Measurements from ENCODE around the gene NFIA. TPM values are rescaled to one million over a fixed set of nuclear protein-coding genes. Genes with fewer than 3 reads are reported as not detected.

NFIA gene
- total and polyA plus RNA-seq, 2 of the 13 experiments (the other 11 are each of a cell fraction or from before 2014, with no cell fraction given) = 14.7 to 28.5 TPM

DNA sequence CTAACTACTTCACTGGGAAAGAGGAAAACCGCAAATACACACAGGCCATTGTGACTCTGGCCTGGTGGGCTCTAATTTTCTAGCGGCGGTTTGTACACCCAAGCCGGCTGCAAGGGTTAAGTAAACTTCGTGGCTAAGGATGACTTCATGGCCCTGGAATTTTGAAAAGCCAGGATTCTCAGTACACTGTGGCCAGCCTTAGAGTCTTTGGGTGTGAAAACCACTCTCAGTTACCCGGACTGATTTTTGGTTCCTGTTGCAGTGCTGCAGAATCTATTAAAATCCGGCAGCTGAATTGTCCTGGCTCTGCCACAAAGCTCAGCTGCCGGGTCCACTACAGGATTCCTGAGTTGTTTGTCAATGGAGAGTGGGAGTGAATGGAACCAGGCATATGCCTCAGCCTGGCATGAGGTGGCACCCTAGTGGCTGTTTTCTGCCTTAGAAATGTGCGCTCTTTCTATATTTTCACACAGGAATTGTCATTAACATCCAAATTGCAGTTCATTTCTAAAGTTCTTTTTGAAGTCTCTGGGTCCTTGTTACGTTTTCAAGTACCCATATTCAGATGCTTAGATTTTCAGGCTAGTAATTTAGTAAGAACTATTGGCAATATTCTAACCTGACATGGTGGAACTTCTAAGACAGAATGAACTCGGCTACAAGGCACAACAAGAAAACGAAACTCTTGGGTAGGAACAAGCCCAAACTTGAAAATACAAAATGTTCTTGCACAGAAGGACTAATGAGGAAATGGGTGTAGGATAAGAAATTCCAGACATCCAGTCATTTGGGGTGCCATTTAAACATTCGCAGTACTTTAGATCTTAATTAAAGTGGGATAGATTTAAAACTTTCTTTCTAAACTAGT lies 255.9 kb downstream of the NFIA start (continued):
- TF ChIP-seq, protein P1, sequence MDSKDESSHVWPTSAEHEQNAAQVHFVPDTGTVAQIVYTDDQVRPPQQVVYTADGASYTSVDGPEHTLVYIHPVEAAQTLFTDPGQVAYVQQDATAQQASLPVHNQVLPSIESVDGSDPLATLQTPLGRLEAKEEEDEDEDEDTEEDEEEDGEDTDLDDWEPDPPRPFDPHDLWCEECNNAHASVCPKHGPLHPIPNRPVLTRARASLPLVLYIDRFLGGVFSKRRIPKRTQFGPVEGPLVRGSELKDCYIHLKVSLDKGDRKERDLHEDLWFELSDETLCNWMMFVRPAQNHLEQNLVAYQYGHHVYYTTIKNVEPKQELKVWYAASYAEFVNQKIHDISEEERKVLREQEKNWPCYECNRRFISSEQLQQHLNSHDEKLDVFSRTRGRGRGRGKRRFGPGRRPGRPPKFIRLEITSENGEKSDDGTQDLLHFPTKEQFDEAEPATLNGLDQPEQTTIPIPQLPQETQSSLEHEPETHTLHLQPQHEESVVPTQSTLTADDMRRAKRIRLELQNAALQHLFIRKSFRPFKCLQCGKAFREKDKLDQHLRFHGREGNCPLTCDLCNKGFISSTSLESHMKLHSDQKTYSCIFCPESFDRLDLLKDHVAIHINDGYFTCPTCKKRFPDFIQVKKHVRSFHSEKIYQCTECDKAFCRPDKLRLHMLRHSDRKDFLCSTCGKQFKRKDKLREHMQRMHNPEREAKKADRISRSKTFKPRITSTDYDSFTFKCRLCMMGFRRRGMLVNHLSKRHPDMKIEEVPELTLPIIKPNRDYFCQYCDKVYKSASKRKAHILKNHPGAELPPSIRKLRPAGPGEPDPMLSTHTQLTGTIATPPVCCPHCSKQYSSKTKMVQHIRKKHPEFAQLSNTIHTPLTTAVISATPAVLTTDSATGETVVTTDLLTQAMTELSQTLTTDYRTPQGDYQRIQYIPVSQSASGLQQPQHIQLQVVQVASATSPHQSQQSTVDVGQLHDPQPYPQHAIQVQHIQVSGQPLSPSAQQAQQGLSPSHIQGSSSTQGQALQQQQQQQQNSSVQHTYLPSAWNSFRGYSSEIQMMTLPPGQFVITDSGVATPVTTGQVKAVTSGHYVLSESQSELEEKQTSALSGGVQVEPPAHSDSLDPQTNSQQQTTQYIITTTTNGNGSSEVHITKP (CRISPR knock-in tag; IDR thresholded peaks at IDR 0.05; ENCODE audit: low read depth) = 0 out of 2 replicates have a peak, but pooled peaks have one; percentile 18
- TF ChIP-seq FOXP1 (IDR thresholded peaks at IDR 0.05) (no peak), FOXP1 (CRISPR knock-in tag; IDR thresholded peaks at IDR 0.05) (0 out of 2 replicates have a peak, but pooled peaks have one; percentile 11), SOX6 (IDR thresholded peaks at IDR 0.05) (no peak), SOX6 (CRISPR knock-in tag; IDR thresholded peaks at IDR 0.05) (peak; percentile 76), MTA3 (CRISPR knock-in tag; IDR thresholded peaks at IDR 0.05) (no peak), ZIK1 (CRISPR knock-in tag; IDR thresholded peaks at IDR 0.05; ENCODE audit: borderline replicate concordance, low read depth) (no peak), MAFK (conservative IDR thresholded peaks at IDR 0.05 in 1 of 2, IDR thresholded peaks at IDR 0.05 in 1 of 2; ENCODE audit: low read length in 2 of 2) (no peak), ZNF382 (CRISPR knock-in tag; IDR thresholded peaks at IDR 0.05; ENCODE audit: borderline replicate concordance) (no peak), SSRP1 (CRISPR knock-in tag; IDR thresholded peaks at IDR 0.05) (no peak), RAD21 (CRISPR knock-in tag; IDR thresholded peaks at IDR 0.05) (peak; percentile 67; the same call in 1 of the 2 replicates), ETV6 (CRISPR knock-in tag; conservative IDR thresholded peaks at IDR 0.05) (no peak; the same call in 1 of the 2 replicates), U2AF2 (IDR thresholded peaks at IDR 0.05; ENCODE audit: low read depth, low read length) (no peak), ZNF839 (CRISPR knock-in tag; IDR thresholded peaks at IDR 0.05; ENCODE audit: borderline replicate concordance) (no peak), SMARCC2 (IDR thresholded peaks at IDR 0.05) (no peak), SKI (IDR thresholded peaks at IDR 0.05; ENCODE audit: partially characterized antibody) (no peak), ZNF124 (CRISPR knock-in tag; IDR thresholded peaks at IDR 0.05) (no peak), ZBTB7A (CRISPR knock-in tag; IDR thresholded peaks at IDR 0.05) (no peak), NFYB (CRISPR knock-in tag; IDR thresholded peaks at IDR 0.05) (no peak), ARID2 (CRISPR knock-in tag; IDR thresholded peaks at IDR 0.05; ENCODE audit: borderline replicate concordance) (no peak), KDM1A (CRISPR knock-in tag; IDR thresholded peaks at IDR 0.05) (peak; percentile 50), ZNF432 (CRISPR knock-in tag; IDR thresholded peaks at IDR 0.05; ENCODE audit: borderline replicate concordance) (no peak), ZNF350 (CRISPR knock-in tag; IDR thresholded peaks at IDR 0.05; ENCODE audit: borderline replicate concordance, low read depth) (peak; percentile 44; the same call in 1 of the 2 replicates)
- TF ChIP-seq, protein P2, sequence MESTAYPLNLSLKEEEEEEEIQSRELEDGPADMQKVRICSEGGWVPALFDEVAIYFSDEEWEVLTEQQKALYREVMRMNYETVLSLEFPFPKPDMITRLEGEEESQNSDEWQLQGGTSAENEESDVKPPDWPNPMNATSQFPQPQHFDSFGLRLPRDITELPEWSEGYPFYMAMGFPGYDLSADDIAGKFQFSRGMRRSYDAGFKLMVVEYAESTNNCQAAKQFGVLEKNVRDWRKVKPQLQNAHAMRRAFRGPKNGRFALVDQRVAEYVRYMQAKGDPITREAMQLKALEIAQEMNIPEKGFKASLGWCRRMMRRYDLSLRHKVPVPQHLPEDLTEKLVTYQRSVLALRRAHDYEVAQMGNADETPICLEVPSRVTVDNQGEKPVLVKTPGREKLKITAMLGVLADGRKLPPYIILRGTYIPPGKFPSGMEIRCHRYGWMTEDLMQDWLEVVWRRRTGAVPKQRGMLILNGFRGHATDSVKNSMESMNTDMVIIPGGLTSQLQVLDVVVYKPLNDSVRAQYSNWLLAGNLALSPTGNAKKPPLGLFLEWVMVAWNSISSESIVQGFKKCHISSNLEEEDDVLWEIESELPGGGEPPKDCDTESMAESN (CRISPR knock-in tag; conservative IDR thresholded peaks at IDR 0.05) = no peak
- TF ChIP-seq, protein P3, sequence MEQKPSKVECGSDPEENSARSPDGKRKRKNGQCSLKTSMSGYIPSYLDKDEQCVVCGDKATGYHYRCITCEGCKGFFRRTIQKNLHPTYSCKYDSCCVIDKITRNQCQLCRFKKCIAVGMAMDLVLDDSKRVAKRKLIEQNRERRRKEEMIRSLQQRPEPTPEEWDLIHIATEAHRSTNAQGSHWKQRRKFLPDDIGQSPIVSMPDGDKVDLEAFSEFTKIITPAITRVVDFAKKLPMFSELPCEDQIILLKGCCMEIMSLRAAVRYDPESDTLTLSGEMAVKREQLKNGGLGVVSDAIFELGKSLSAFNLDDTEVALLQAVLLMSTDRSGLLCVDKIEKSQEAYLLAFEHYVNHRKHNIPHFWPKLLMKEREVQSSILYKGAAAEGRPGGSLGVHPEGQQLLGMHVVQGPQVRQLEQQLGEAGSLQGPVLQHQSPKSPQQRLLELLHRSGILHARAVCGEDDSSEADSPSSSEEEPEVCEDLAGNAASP (CRISPR knock-in tag; IDR thresholded peaks at IDR 0.05; ENCODE audit: borderline replicate concordance) = no peak
